Suppressor macrophage treated with lipopolysaccharide for 1 hour (primary cell): ENCODE measurements around the gene IRS2.

ENCODE experiments used
- DNase-seq, 3 donors: peaks; one replicate each; pipeline ENCODE4 v3.0.0-alpha.2; 2020 to 2022

Gene IRS2

GRCh38 chr13:109779074-109779473 is 7.3 kb downstream of the IRS2 start:
- DNase-seq = no peak

GRCh38 chr13:109778102-109778542 is 8.3 kb downstream of the IRS2 start:
- DNase-seq = peak; percentile 14 to 53 (median 41)

- no peak for DNase-seq
Observed at GRCh38 chr13:109776575-109776974, 9.8 kb downstream of the IRS2 start.

GRCh38 chr13:109773786-109774185 is 12.6 kb downstream of the IRS2 start:
- DNase-seq = no peak

GRCh38 chr13:109773276-109773675 is 13.1 kb downstream of the IRS2 start:
- no peak for DNase-seq

- no peak for DNase-seq
Observed at GRCh38 chr13:109771926-109772325, 14.5 kb downstream of the IRS2 start.

- no peak for DNase-seq
Observed at GRCh38 chr13:109770436-109770835, 15.9 kb downstream of the IRS2 start.

GRCh38 chr13:109769921-109770320 is 16.5 kb downstream of the IRS2 start:
- no peak for DNase-seq

- no peak for DNase-seq
Observed at GRCh38 chr13:109769275-109769674, 17.1 kb downstream of the IRS2 start.

- DNase-seq = no peak
Observed at GRCh38 chr13:109768616-109769015, 17.8 kb downstream of the IRS2 start.

- DNase-seq = no peak
Observed at GRCh38 chr13:109768176-109768575, 18.2 kb downstream of the IRS2 start.

GRCh38 chr13:109767023-109767422 is 19.4 kb downstream of the IRS2 start:
- DNase-seq = no peak

- peak; percentile 44 to 62 (median 46) for DNase-seq
Observed at GRCh38 chr13:109764470-109765291, 21.7 kb downstream of the IRS2 start.

GRCh38 chr13:109764045-109764444 is 22.3 kb downstream of the IRS2 start:
- DNase-seq = no peak

GRCh38 chr13:109762791-109763190 is 23.6 kb downstream of the IRS2 start:
- no peak for DNase-seq

GRCh38 chr13:109761695-109762094 is 24.7 kb downstream of the IRS2 start:
- no peak for DNase-seq

GRCh38 chr13:109760951-109761350 is 25.4 kb downstream of the IRS2 start:
- no peak for DNase-seq

- DNase-seq = no peak
Observed at GRCh38 chr13:109760402-109760801, 26.0 kb downstream of the IRS2 start.

- no peak for DNase-seq
Observed at GRCh38 chr13:109759609-109760008, 26.8 kb downstream of the IRS2 start.

- DNase-seq = no peak
Observed at GRCh38 chr13:109758937-109759480, 27.4 kb downstream of the IRS2 start.

- DNase-seq = peak in 1 of 3 donors; percentile 9
Observed at GRCh38 chr13:109756778-109757177, 29.6 kb downstream of the IRS2 start.

GRCh38 chr13:109755997-109756396 is 30.4 kb downstream of the IRS2 start:
- no peak for DNase-seq

GRCh38 chr13:109755551-109755950 is 30.8 kb downstream of the IRS2 start:
- no peak for DNase-seq

GRCh38 chr13:109751477-109751876 is 34.9 kb downstream of the IRS2 start:
- no peak for DNase-seq
